Cardiac muscle cell (in vitro differentiated cells and primary cell): ENCODE results near the gene MPZL2. TPM values are rescaled to one million over a fixed set of nuclear protein-coding genes. Genes with fewer than 3 reads are reported as not detected.

Experiments
- DNase-seq, 2 donors: peaks; one replicate each; pipeline versions ENCODE4 v3.0.0 to v3.0.0-alpha.2; 2010 to 2017; ENCODE audit warnings: low read depth in 1 of 2, low spot score in 1 of 2
- H3K27ac ChIP-seq: fragments of 200-600 bp; sonication (generic); 2 replicates; pipeline ENCODE4 v1.5.1; 2016
- H3K27me3 ChIP-seq: fragments of 200-600 bp; sonication (generic); 2 replicates; pipeline ENCODE4 v1.6.0; 2016; ENCODE audit warnings: control low read depth
- H3K36me3 ChIP-seq: fragments of 200-600 bp; sonication (generic); 2 replicates; pipeline ENCODE4 v1.5.1; 2016; ENCODE audit warnings: control low read depth
- H3K4me1 ChIP-seq: fragments of 200-600 bp; sonication (generic); 2 replicates; pipeline ENCODE4 v1.8.1; 2017; ENCODE audit warnings: low read depth, mild to moderate bottlenecking, mixed run types
- H3K4me3 ChIP-seq: fragments of 200-600 bp; sonication (generic); 2 replicates; pipeline ENCODE4 v1.5.1; 2016; ENCODE audit warnings: mild to moderate bottlenecking
- H3K9me3 ChIP-seq: fragments of 200-600 bp; sonication (generic); 2 replicates; pipeline ENCODE4 v1.5.1; 2017; ENCODE audit warnings: low read depth, mild to moderate bottlenecking, control low read depth
- CTCF ChIP-seq: IDR thresholded peaks from 2 replicates; pipeline ENCODE4 v1.5.1; 2012; ENCODE audit warnings: low read depth, mild to moderate bottlenecking, low read length
- polyA plus RNA-seq: library from polyadenylated mRNA; unstranded; fragments of >200 nt; fragmentation: Nextera tagmentation; extraction: Ambion mirVana; gene quantifications from 2 replicates; pipeline ENCODE4 v1.2.1, GENCODE V29; 2016
- total RNA-seq: library from RNA; depleted of rRNA; stranded (reverse); fragments of >200 nt; gene quantifications from 2 replicates; pipeline ENCODE4 v1.2.3, GENCODE V29; 2016

MPZL2 gene
- total and polyA plus RNA-seq, 2 experiments from 2014 or later: 0.13 TPM; not detected in 1

GRCh38 chr11:118226296-118226695 lies 37.8 kb downstream of the MPZL2 start:
- H3K27ac ChIP-seq: no peak overlapping the region
- no peak overlapping the region for H3K4me3 ChIP-seq
- TF ChIP-seq CTCF: no peak
- no peaks in the 10 kb centered on the region for H3K36me3 ChIP-seq
- H3K9me3 ChIP-seq: no peaks in the 10 kb centered on the region
- peaks cover 33% of the 10 kb centered on the region for H3K27me3 ChIP-seq
- DNase-seq: no peak
- no peaks in the 10 kb centered on the region for H3K4me1 ChIP-seq

- Histone ChIP-seq H3K36me3 (no peaks in the 10 kb centered on the region), H3K9me3 (no peaks in the 10 kb centered on the region), H3K4me1 (peaks cover 5% of the 10 kb centered on the region), H3K4me3 (no peak within 1 kb of the TSS), H3K27me3 (peaks cover 33% of the 10 kb centered on the region), H3K27ac (no peak within 1 kb of the TSS)
- TF ChIP-seq CTCF: no peak
- DNase-seq: no peak
Measured at GRCh38 chr11:118224511-118225188, 39.4 kb downstream of the MPZL2 start, which contains the start of gene JAML. Gene JAML (minus strand): TSS chr11:118225011. CDS start chr11:118214866, 10,145 bp downstream.

DNA sequence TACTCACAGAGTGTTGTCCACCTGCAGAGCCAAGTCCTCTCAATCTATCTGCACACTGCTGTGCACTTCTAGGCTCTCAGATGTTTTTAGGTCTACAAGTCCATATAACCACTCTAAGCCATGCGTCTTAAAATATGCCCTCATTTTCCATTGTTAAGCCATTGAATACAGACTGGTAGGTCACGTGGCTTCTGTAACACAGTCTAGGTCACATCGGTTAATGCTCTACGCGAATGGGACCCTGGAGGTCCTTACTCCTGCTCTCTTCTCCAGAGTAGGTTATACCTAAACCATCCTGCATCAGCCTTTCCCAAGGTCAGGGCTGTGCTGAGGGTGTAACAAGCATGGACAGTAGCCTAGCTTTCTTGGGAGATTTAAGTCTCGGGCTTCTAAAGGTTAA lies 40.1 kb downstream of the MPZL2 start:
- no peak for TF ChIP-seq CTCF
- H3K27ac ChIP-seq: no peak overlapping the region
- H3K4me3 ChIP-seq: no peak overlapping the region
- H3K4me1 ChIP-seq: peaks cover 5% of the 10 kb centered on the region
- peaks cover 33% of the 10 kb centered on the region for H3K27me3 ChIP-seq
- H3K36me3 ChIP-seq: no peaks in the 10 kb centered on the region
- no peak for DNase-seq
- no peaks in the 10 kb centered on the region for H3K9me3 ChIP-seq

DNA sequence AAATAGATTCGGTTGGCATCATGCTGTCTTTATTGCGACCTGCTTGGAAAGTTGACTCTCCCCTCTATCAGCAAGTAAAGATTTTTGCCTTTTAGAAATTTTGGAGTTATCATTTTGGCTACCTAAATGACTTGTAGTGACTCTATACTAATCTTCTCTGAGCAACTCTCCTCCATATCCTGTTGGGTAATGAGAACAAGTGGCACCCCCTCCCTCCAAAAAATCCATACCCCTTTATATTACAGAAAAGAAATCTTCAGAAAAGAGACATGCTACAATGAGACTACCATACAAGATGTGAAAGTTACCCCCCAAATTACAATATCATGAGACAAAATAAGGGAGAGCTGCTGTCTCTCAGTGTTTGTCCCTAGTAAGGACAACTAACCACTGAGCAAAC lies 40.5 kb downstream of the MPZL2 start:
- DNase-seq: no peak
- no peak for TF ChIP-seq CTCF
- Histone ChIP-seq H3K27ac (no peak overlapping the region), H3K9me3 (no peaks in the 10 kb centered on the region), H3K4me1 (peaks cover 5% of the 10 kb centered on the region), H3K4me3 (no peak overlapping the region), H3K27me3 (peaks cover 33% of the 10 kb centered on the region), H3K36me3 (no peaks in the 10 kb centered on the region)

GRCh38 chr11:118222437-118222836 lies 41.7 kb downstream of the MPZL2 start:
- no peak for TF ChIP-seq CTCF
- Histone ChIP-seq H3K36me3 (no peaks in the 10 kb centered on the region), H3K4me1 (peaks cover 5% of the 10 kb centered on the region), H3K9me3 (no peaks in the 10 kb centered on the region), H3K4me3 (no peak overlapping the region), H3K27ac (no peak overlapping the region), H3K27me3 (peaks cover 33% of the 10 kb centered on the region)
- no peak for DNase-seq
